ENCODE results near the gene THRA. TPM values are rescaled to one million over a fixed set of nuclear protein-coding genes. Genes with fewer than 3 reads are reported as not detected.

Gene THRA
- total and polyA plus RNA-seq, 2 donors from 2014 or later = 40.8 to 63.9 TPM

- FAIRE-seq (no peak), DNase-seq (peak in 3 of 5 donors; percentile 59 to 94 (median 83))
- H3K4me3 ChIP-seq (ENCODE audit: low read length in 3 of 3) = peak overlapping the region in 2 of 3 donors; percentile 22 to 33
- H3K27me3 ChIP-seq (ENCODE audit: control insufficient read depth, insufficient read depth, low read length) = no peaks in the 10 kb centered on the region
- intact Hi-C loops (cut with DNase I) = loop anchor here (5.0 kb wide), 1 partner anchor 41 kb away; no protein-coding TSS in a partner anchor
- no peaks in the 10 kb centered on the region for H3K9me3 ChIP-seq (ENCODE audit: control insufficient read depth in 2 of 3, insufficient read depth in 1 of 3, low read length in 3 of 3)
- no peak for TF ChIP-seq CTCF (IDR thresholded peaks at IDR 0.05; ENCODE audit: borderline replicate concordance, extremely low read depth, insufficient read depth)
- peak overlapping the region in 2 of 3 donors; percentile 20 to 80 for H3K9ac ChIP-seq (ENCODE audit: low read length in 3 of 3)
- no peaks in the 10 kb centered on the region for H3K36me3 ChIP-seq (ENCODE audit: control insufficient read depth in 2 of 3, insufficient read depth in 3 of 3, low read length in 3 of 3)
- H3K4me1 ChIP-seq (ENCODE audit: control insufficient read depth in 2 of 3, insufficient read depth in 2 of 3, low read depth in 1 of 3, low read length in 3 of 3) = peaks cover 6 to 87% (median 82%) of the 10 kb centered on the region in 3 donors
- peak overlapping the region; percentile 92 to 97 for H3K27ac ChIP-seq (ENCODE audit: low read depth in 2 of 2, low read length in 2 of 2)
Measured at GRCh38 chr17:40071313-40072039, 8.7 kb downstream of the THRA start.

GRCh38 chr17:40072040-40072734, 9.4 kb downstream of the THRA start:
- H3K9ac ChIP-seq (ENCODE audit: low read length in 3 of 3) = peak overlapping the region in 1 of 3 donors; percentile 80

GRCh38 chr17:40072735-40073346, 10.1 kb downstream of the THRA start:
- Histone ChIP-seq H3K4me3 (ENCODE audit: low read length in 3 of 3) (peak overlapping the region in 1 of 3 donors; percentile 33), H3K9ac (ENCODE audit: low read length in 3 of 3) (peak overlapping the region in 1 of 3 donors; percentile 47)
- intact Hi-C loops (cut with DNase I) = loop anchor here (5.0 kb wide), 1 partner anchor 39 kb away; no protein-coding TSS in a partner anchor

More at GRCh38 chr17:40072040-40072734, 9.4 kb downstream of the THRA start:
- H3K27me3 ChIP-seq (ENCODE audit: control insufficient read depth, insufficient read depth, low read length) = no peaks in the 10 kb centered on the region
- H3K4me1 ChIP-seq (ENCODE audit: control insufficient read depth in 2 of 3, insufficient read depth in 2 of 3, low read depth in 1 of 3, low read length in 3 of 3) = peaks cover 6 to 87% (median 86%) of the 10 kb centered on the region in 3 donors
- peak in 3 of 5 donors; percentile 73 to 96 (median 75) for DNase-seq
- no peaks in the 10 kb centered on the region for H3K9me3 ChIP-seq (ENCODE audit: control insufficient read depth in 2 of 3, insufficient read depth in 1 of 3, low read length in 3 of 3)
- peak overlapping the region in 1 of 3 donors; percentile 33 for H3K4me3 ChIP-seq (ENCODE audit: low read length in 3 of 3)
- peak overlapping the region; percentile 92 to 97 for H3K27ac ChIP-seq (ENCODE audit: low read depth in 2 of 2, low read length in 2 of 2)
- no peak for FAIRE-seq
- intact Hi-C loops (cut with DNase I) = loop anchor here (5.0 kb wide), 1 partner anchor 40 kb away; no protein-coding TSS in a partner anchor
- peaks cover 0 to under 1% (median 0%) of the 10 kb centered on the region in 3 donors for H3K36me3 ChIP-seq (ENCODE audit: control insufficient read depth in 2 of 3, insufficient read depth in 3 of 3, low read length in 3 of 3)
- no peak for TF ChIP-seq CTCF (IDR thresholded peaks at IDR 0.05; ENCODE audit: borderline replicate concordance, extremely low read depth, insufficient read depth)

More at GRCh38 chr17:40072735-40073346, 10.1 kb downstream of the THRA start:
- peak overlapping the region; percentile 92 to 97 for H3K27ac ChIP-seq (ENCODE audit: low read depth in 2 of 2, low read length in 2 of 2)
- DNase-seq (peak in 1 of 5 donors; percentile 62), FAIRE-seq (no peak)
- no peaks in the 10 kb centered on the region for H3K27me3 ChIP-seq (ENCODE audit: control insufficient read depth, insufficient read depth, low read length)
- no peak for TF ChIP-seq CTCF (IDR thresholded peaks at IDR 0.05; ENCODE audit: borderline replicate concordance, extremely low read depth, insufficient read depth)
- H3K4me1 ChIP-seq (ENCODE audit: control insufficient read depth in 2 of 3, insufficient read depth in 2 of 3, low read depth in 1 of 3, low read length in 3 of 3) = peaks cover 6 to 86% (median 81%) of the 10 kb centered on the region in 3 donors
- peaks cover 0 to 4% (median 0%) of the 10 kb centered on the region in 3 donors for H3K36me3 ChIP-seq (ENCODE audit: control insufficient read depth in 2 of 3, insufficient read depth in 3 of 3, low read length in 3 of 3)
- H3K9me3 ChIP-seq (ENCODE audit: control insufficient read depth in 2 of 3, insufficient read depth in 1 of 3, low read length in 3 of 3) = no peaks in the 10 kb centered on the region

Data from kidney (tissue), 14 donors.